Right atrium auricular region (tissue), 2 donors: ENCODE data around the gene TXNIP. TPM values are rescaled to one million over a fixed set of nuclear protein-coding genes. Genes with fewer than 3 reads are reported as not detected.

Experiments
- DNase-seq: peaks from one replicate; pipeline ENCODE4 v3.0.0-alpha.2; 2019; ENCODE audit warnings: low spot score
- H3K27ac ChIP-seq, 2 donors: fragments of 200-600 bp; sonication (generic); 1 replicate in 1 of 2; 2 replicates in 1 of 2; pipeline ENCODE4 v1.5.1; 2016 to 2019
- H3K27me3 ChIP-seq, 2 donors: fragments of 200-600 bp; sonication (generic); one replicate each; pipeline versions ENCODE4 v1.5.1 to v1.6.0; 2017 to 2019
- H3K36me3 ChIP-seq: fragments of 200-600 bp; sonication (generic); one replicate; pipeline ENCODE4 v1.5.1; 2016
- H3K4me1 ChIP-seq, 2 donors: fragments of 200-600 bp; sonication (generic); one replicate each; pipeline versions ENCODE4 v1.5.1 to v1.6.0; 2017 to 2019
- H3K4me3 ChIP-seq, 2 donors: fragments of 200-600 bp; sonication (generic); 1 replicate in 1 of 2; 2 replicates in 1 of 2; pipeline ENCODE4 v1.5.1; 2017 to 2019; ENCODE audit warnings: mild to moderate bottlenecking in 1 of 2, moderate library complexity in 1 of 2
- H3K9me3 ChIP-seq, 2 donors: fragments of 200-600 bp; sonication (generic); one replicate each; pipeline ENCODE4 v1.5.1; 2019
- total RNA-seq, 2 donors: library from RNA; depleted of rRNA; stranded (reverse); fragments of >200 nt; gene quantifications; one replicate each; pipeline ENCODE4 v1.1.0, GENCODE V29; 2016
- TF ChIP-seq, protein P1 (sequence below), 2 donors: fragments of 200-600 bp; sonication (generic); IDR thresholded peaks; one replicate each; pipeline ENCODE4 v1.5.1; 2019; ENCODE audit warnings: antibody characterized with exemption in 2 of 2

Gene TXNIP
- total RNA-seq, 2 donors from 2014 or later = 898 to 1,186 TPM

- no peak for DNase-seq
- H3K4me3 ChIP-seq = peak overlapping the region; percentile 74 to 92
- TF ChIP-seq, protein P1, sequence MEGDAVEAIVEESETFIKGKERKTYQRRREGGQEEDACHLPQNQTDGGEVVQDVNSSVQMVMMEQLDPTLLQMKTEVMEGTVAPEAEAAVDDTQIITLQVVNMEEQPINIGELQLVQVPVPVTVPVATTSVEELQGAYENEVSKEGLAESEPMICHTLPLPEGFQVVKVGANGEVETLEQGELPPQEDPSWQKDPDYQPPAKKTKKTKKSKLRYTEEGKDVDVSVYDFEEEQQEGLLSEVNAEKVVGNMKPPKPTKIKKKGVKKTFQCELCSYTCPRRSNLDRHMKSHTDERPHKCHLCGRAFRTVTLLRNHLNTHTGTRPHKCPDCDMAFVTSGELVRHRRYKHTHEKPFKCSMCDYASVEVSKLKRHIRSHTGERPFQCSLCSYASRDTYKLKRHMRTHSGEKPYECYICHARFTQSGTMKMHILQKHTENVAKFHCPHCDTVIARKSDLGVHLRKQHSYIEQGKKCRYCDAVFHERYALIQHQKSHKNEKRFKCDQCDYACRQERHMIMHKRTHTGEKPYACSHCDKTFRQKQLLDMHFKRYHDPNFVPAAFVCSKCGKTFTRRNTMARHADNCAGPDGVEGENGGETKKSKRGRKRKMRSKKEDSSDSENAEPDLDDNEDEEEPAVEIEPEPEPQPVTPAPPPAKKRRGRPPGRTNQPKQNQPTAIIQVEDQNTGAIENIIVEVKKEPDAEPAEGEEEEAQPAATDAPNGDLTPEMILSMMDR (IDR thresholded peaks at IDR 0.05) = no peak
- no peaks in the 10 kb centered on the region for H3K9me3 ChIP-seq
- H3K27ac ChIP-seq = peak overlapping the region; percentile 98
- H3K36me3 ChIP-seq = peaks cover 45% of the 10 kb centered on the region
- no peaks in the 10 kb centered on the region for H3K27me3 ChIP-seq
- H3K4me1 ChIP-seq = peaks cover 0 to 57% of the 10 kb centered on the region in 2 donors
These were observed 1.1 kb downstream of the TXNIP start for GRCh38 chr1:145995148-145995881.

DNA sequence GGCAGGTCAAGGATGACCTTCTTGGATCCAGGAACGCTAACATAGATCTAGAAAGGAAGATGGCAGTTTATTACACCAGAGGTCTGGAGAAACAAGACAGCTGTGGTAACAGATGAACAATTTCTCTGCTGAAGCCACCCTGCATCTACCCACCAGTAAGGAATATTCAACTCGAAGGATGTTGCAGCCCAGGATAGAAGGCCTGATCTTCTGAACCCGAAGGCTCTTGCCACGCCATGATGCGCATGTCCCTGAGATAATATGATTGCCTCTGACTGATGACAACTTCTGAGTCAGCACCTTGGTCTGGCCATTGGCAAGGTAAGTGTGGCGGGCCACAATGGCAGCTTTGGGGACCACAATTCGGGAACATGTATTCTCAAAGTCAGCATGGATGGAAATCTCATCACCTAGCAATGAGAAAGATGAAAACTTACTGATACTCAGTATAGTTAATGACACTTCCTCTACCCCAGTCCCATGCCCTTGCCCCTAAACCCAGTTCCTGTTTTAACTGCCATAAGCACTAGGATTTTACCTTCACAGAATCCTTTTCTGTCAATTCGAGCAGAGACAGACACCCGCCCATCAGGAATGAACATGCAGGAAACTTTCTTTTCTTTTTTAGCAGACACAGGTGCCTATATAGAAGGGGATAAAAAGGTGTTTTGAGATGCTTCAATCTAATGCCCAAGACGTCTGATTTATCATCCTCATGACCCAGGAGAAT lies 1.8 kb downstream of the TXNIP start:
- H3K4me3 ChIP-seq = peak overlapping the region; percentile 74 to 92
- peak overlapping the region; percentile 98 for H3K27ac ChIP-seq
- no peaks in the 10 kb centered on the region for H3K9me3 ChIP-seq
- TF ChIP-seq, protein P1 (IDR thresholded peaks at IDR 0.05) = no peak
- H3K36me3 ChIP-seq = peaks cover 45% of the 10 kb centered on the region
- H3K4me1 ChIP-seq = peaks cover 0 to 52% of the 10 kb centered on the region in 2 donors
- DNase-seq = no peak
- no peaks in the 10 kb centered on the region for H3K27me3 ChIP-seq

DNA sequence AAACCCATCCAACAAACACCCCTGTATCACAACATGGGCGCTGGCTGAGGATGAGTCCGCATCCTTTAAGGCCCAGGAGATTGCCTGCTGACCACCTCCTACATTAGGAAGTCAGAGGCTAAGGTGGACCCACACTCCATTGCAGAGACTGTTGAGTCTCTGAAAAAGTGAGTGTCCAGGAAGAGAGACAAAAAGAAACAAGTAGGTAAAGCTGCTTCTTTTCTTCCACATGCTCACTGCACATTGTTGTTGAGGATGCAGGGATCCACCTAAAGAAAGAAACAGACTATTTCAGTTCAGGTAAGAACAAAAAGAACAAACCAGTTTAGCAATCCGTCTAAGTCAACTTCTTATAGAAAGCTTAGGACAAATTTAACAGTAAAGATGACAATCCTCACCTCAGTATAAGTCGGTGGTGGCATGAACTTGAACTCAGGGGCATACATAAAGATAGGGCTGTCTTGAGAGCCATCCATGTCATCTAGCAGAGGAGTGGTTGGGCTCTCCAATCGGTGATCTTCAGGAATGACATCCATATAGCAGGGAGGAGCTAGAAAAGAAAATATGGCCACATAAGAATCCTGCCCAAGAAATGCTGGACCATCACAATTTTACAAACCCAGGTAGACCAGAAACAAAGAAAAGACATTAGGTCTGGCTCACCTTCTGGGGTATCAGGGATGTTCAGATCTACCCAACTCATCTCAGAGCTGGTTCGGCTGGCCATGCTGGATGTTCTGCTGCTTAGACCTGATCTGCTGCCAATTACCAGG lies 2.6 kb downstream of the TXNIP start:
- no peak for DNase-seq
- Histone ChIP-seq H3K36me3 (peaks cover 45% of the 10 kb centered on the region), H3K4me3 (peak overlapping the region; percentile 74 to 92), H3K9me3 (no peaks in the 10 kb centered on the region), H3K27me3 (no peaks in the 10 kb centered on the region), H3K27ac (peak overlapping the region; percentile 98), H3K4me1 (peaks cover 0 to 45% of the 10 kb centered on the region in 2 donors)
- TF ChIP-seq, protein P1 (IDR thresholded peaks at IDR 0.05) = no peak

GRCh38 chr1:145992958-145993617 lies 3.3 kb downstream of the TXNIP start:
- peak overlapping the region; percentile 74 to 92 for H3K4me3 ChIP-seq
- peaks cover 45% of the 10 kb centered on the region for H3K36me3 ChIP-seq
- H3K27me3 ChIP-seq = no peaks in the 10 kb centered on the region
- H3K4me1 ChIP-seq = peaks cover 0 to 38% of the 10 kb centered on the region in 2 donors
- TF ChIP-seq, protein P1 (IDR thresholded peaks at IDR 0.05) = no peak
- H3K9me3 ChIP-seq = no peaks in the 10 kb centered on the region
- peak overlapping the region; percentile 98 for H3K27ac ChIP-seq
- DNase-seq = no peak

- no peaks in the 10 kb centered on the region for H3K9me3 ChIP-seq
- TF ChIP-seq, protein P1 (IDR thresholded peaks at IDR 0.05) = no peak
- peak overlapping the region; percentile 98 for H3K27ac ChIP-seq
- H3K27me3 ChIP-seq = no peaks in the 10 kb centered on the region
- H3K36me3 ChIP-seq = peaks cover 45% of the 10 kb centered on the region
- peaks cover 0 to 32% of the 10 kb centered on the region in 2 donors for H3K4me1 ChIP-seq
- no peak for DNase-seq
- peak overlapping the region; percentile 74 to 92 for H3K4me3 ChIP-seq
These were observed 3.9 kb downstream of the TXNIP start for GRCh38 chr1:145992502-145992936.
